Tibial artery (tissue), 4 donors: ENCODE data around the gene CEMIP2.

Experiments used
- DNase-seq, 2 donors: peaks; one replicate each; pipeline ENCODE4 v3.0.0-alpha.2; 2019
- H3K27ac ChIP-seq, 2 donors: fragments of 200-600 bp; sonication (generic) in 1 of 2; 1 replicate in 1 of 2; 2 replicates in 1 of 2; pipeline ENCODE4 v1.5.1; 2018 to 2019; ENCODE audit warnings: mild to moderate bottlenecking in 1 of 2
- H3K27me3 ChIP-seq, 2 donors: fragments of 200-600 bp; sonication (generic) in 1 of 2; one replicate each; pipeline versions ENCODE4 v1.5.1 to v1.6.0; 2016 to 2019
- H3K36me3 ChIP-seq, 3 donors: fragments of 200-600 bp; sonication (generic) in 2 of 3; one replicate each; pipeline ENCODE4 v1.5.1; 2016 to 2019; ENCODE audit warnings: mild to moderate bottlenecking in 2 of 3
- H3K4me1 ChIP-seq, 4 donors: fragments of 200-600 bp; sonication (generic) in 2 of 4; 1 replicate in 3 of 4; 2 replicates in 1 of 4; pipeline ENCODE4 v1.5.1; 2016 to 2019
- H3K4me3 ChIP-seq, 2 donors: fragments of 200-600 bp; sonication (generic) in 1 of 2; 1 replicate in 1 of 2; 2 replicates in 1 of 2; pipeline ENCODE4 v1.5.1; 2018 to 2019; ENCODE audit warnings: mild to moderate bottlenecking in 2 of 2
- H3K9me3 ChIP-seq, 3 donors: fragments of 200-600 bp; sonication (generic) in 1 of 3; one replicate each; pipeline ENCODE4 v1.5.1; 2016 to 2019
- intact Hi-C: fragments of 100-400 bp; cut with DNase I; formaldehyde crosslinking; loops from one replicate; pipeline ENCODE4 v1.15.0; 2023; ENCODE audit warnings: low total_unique reads
- TF ChIP-seq, protein P1 (sequence below), 2 experiments: fragments of 200-600 bp in 1 of 2; fragments of 450-650 bp in 1 of 2; IDR thresholded peaks; one replicate each; pipeline ENCODE4 v1.5.1; 2017 to 2019; ENCODE audit warnings: antibody characterized with exemption in 2 of 2, mild to moderate bottlenecking in 1 of 2, moderate library complexity in 1 of 2

CEMIP2 gene

DNA sequence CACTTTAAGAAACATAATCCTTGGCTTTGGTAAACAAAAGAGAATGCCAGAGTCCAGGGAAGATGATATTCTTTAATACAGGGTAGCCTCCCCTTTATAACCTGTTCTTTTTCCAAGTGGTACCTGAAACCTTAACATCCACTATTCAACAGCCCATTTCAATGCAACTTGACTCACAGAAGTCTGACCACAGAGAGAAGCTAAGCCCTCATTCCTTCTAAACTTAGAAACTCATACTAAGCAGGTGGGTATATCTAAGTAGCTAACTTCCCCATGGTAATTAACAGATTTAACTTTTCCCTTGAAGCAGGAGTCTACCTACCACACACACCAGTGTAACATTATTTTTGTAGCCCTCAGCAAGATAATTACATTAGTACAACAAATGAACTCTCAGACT lies 91.9 kb downstream of the CEMIP2 start:
- H3K27ac ChIP-seq, result no peak overlapping the region
- no peak for DNase-seq
- no peaks in the 10 kb centered on the region for H3K9me3 ChIP-seq
- no peaks in the 10 kb centered on the region for H3K36me3 ChIP-seq
- H3K4me3 ChIP-seq, result no peak overlapping the region
- no peaks in the 10 kb centered on the region for H3K27me3 ChIP-seq
- peaks cover 0 to 19% (median 14%) of the 10 kb centered on the region in 4 donors for H3K4me1 ChIP-seq
- TF ChIP-seq, protein P1, sequence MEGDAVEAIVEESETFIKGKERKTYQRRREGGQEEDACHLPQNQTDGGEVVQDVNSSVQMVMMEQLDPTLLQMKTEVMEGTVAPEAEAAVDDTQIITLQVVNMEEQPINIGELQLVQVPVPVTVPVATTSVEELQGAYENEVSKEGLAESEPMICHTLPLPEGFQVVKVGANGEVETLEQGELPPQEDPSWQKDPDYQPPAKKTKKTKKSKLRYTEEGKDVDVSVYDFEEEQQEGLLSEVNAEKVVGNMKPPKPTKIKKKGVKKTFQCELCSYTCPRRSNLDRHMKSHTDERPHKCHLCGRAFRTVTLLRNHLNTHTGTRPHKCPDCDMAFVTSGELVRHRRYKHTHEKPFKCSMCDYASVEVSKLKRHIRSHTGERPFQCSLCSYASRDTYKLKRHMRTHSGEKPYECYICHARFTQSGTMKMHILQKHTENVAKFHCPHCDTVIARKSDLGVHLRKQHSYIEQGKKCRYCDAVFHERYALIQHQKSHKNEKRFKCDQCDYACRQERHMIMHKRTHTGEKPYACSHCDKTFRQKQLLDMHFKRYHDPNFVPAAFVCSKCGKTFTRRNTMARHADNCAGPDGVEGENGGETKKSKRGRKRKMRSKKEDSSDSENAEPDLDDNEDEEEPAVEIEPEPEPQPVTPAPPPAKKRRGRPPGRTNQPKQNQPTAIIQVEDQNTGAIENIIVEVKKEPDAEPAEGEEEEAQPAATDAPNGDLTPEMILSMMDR (IDR thresholded peaks at IDR 0.05), result no peak
- intact Hi-C loops, result no loop called here

DNA sequence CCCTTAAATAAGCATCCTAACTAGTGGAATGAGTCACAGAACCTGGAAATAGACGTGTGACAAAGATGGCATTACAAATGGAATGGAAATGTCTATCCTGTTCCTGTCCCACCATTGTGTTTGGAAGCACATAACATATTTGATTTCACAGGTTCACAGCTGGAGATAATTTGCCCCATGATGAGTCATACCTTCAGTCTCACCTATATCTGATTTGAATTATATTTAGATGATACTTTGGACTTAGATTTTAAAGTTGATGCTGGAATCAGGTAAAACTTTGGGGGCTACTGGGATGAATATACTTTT lies 92.5 kb downstream of the CEMIP2 start:
- intact Hi-C loops, result no loop called here
- Histone ChIP-seq H3K9me3 (no peaks in the 10 kb centered on the region), H3K4me1 (peaks cover 0 to 13% (median 9%) of the 10 kb centered on the region in 4 donors), H3K36me3 (no peaks in the 10 kb centered on the region), H3K4me3 (no peak overlapping the region), H3K27ac (no peak overlapping the region), H3K27me3 (no peaks in the 10 kb centered on the region)
- DNase-seq, result no peak
- TF ChIP-seq, protein P1 (IDR thresholded peaks at IDR 0.05), result no peak

DNA sequence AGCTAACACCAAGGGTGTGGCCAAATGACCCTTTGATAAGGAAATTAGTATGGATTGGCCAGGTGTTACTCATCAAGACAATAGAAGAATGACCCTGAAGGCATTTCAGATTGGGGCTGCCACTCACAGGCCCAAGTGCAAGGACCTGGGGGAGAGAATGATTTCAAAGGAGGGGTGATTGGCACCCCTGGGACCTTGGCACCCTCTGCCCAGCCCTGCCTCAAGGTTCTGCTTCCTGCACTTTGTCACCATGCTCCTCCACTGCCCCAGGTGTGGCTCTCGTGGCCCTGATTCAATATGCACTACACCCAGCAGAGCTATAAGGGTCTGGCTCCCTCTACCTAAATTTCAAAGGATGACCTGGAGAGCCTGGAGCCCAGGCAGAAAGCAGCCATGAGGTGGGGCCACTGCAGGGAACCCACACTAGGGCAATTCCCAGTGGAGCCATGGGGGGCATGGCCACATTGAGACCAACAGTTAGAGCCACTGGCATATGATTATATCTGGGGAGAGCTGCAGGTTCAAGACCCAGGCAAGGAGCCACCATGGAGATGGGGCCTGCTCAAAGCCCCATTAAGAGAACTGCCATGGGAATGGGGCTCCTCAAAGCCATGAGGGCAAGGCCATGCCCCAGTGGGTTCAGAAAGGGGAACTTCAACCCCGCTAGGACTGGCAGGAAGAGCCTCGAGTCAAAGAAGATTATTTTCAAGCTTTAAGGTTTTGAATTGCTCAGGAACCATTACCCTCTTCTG lies 93.0 kb downstream of the CEMIP2 start:
- H3K27me3 ChIP-seq, result no peaks in the 10 kb centered on the region
- H3K4me1 ChIP-seq, result peaks cover 0 to 8% (median 6%) of the 10 kb centered on the region in 4 donors
- no peaks in the 10 kb centered on the region for H3K36me3 ChIP-seq
- no peaks in the 10 kb centered on the region for H3K9me3 ChIP-seq
- H3K27ac ChIP-seq, result no peak overlapping the region
- no peak for DNase-seq
- TF ChIP-seq, protein P1 (IDR thresholded peaks at IDR 0.05), result no peak
- intact Hi-C loops, result no loop called here
- no peak overlapping the region for H3K4me3 ChIP-seq

- TF ChIP-seq, protein P1 (IDR thresholded peaks at IDR 0.05), result no peak
- intact Hi-C loops, result no loop called here
- no peak overlapping the region for H3K4me3 ChIP-seq
- H3K27ac ChIP-seq, result no peak overlapping the region
- no peaks in the 10 kb centered on the region for H3K27me3 ChIP-seq
- no peak for DNase-seq
- H3K4me1 ChIP-seq, result no peaks in the 10 kb centered on the region
- no peaks in the 10 kb centered on the region for H3K9me3 ChIP-seq
- no peaks in the 10 kb centered on the region for H3K36me3 ChIP-seq
These were observed 95.7 kb downstream of the CEMIP2 start for GRCh38 chr9:71672573-71672972.

DNA sequence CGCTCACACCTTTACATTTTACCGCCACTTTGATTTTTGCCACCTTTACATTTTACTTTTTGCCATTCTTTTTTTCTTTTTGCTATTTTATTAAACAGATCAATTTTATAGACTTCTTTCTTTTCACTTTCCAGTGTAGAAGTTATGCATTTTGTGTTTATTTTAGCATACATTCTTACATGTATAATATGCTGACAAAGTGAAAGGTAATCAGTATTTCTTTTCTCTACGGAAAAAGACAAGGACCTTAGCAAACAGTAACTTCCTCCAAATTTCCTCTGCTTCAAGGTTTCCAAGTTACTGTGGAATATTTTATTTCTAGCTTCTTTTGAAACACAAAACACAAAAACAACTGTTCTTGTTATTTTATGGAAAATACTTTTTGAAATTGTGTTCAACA lies 97.0 kb downstream of the CEMIP2 start:
- no peaks in the 10 kb centered on the region for H3K27me3 ChIP-seq
- H3K4me1 ChIP-seq, result no peaks in the 10 kb centered on the region
- no peaks in the 10 kb centered on the region for H3K9me3 ChIP-seq
- H3K4me3 ChIP-seq, result no peak overlapping the region
- TF ChIP-seq, protein P1 (IDR thresholded peaks at IDR 0.05), result no peak
- no peak for DNase-seq
- H3K27ac ChIP-seq, result no peak overlapping the region
- intact Hi-C loops, result no loop called here
- H3K36me3 ChIP-seq, result no peaks in the 10 kb centered on the region

- Histone ChIP-seq H3K36me3 (no peaks in the 10 kb centered on the region), H3K4me1 (no peaks in the 10 kb centered on the region), H3K4me3 (no peak overlapping the region), H3K27me3 (no peaks in the 10 kb centered on the region), H3K27ac (no peak overlapping the region), H3K9me3 (no peaks in the 10 kb centered on the region)
- TF ChIP-seq, protein P1 (IDR thresholded peaks at IDR 0.05), result no peak
- intact Hi-C loops, result no loop called here
- no peak for DNase-seq
These were observed 98.2 kb downstream of the CEMIP2 start for GRCh38 chr9:71670121-71670520.
